GM19328 (cell line): ENCODE data around the gene PGAP1.
A peak's percentile ranks its signal among the peaks of the same experiment; 100 is the strongest.
"Not testable (repeated sequence)": the region's sequence is repeated elsewhere in the genome, so short reads cannot be mapped to it uniquely, and the experiment has no call there.

Experiments
- ATAC-seq: cut with Tn5 transposase; IDR thresholded peaks from one replicate; pipeline ENCODE4 v1.9.1; 2021; ENCODE audit warnings: mild to moderate bottlenecking, moderate library complexity; ENCODE audit not compliant: unreplicated experiment

PGAP1 gene

GRCh38 chr2:196952936-196953335 lies 26.4 kb upstream of the PGAP1 start:
- no peak for ATAC-seq

GRCh38 chr2:196951973-196952372 lies 25.5 kb upstream of the PGAP1 start:
- no peak for ATAC-seq

GRCh38 chr2:196949116-196949515 lies 22.6 kb upstream of the PGAP1 start:
- ATAC-seq: no peak

- peak; percentile 96 for ATAC-seq
Observed at GRCh38 chr2:196944570-196944969, 18.1 kb upstream of the PGAP1 start.

GRCh38 chr2:196941398-196942078 lies 15.0 kb upstream of the PGAP1 start:
- no peak for ATAC-seq

GRCh38 chr2:196939371-196939770 lies 12.9 kb upstream of the PGAP1 start:
- no peak for ATAC-seq

GRCh38 chr2:196935432-196935831 lies 8.9 kb upstream of the PGAP1 start:
- ATAC-seq: no peak

- ATAC-seq: no peak
Observed at GRCh38 chr2:196934672-196935071, 8.2 kb upstream of the PGAP1 start.

GRCh38 chr2:196931555-196931954 lies 5.0 kb upstream of the PGAP1 start:
- ATAC-seq: no peak

GRCh38 chr2:196927376-196928225 lies 1.1 kb upstream of the PGAP1 start:
- no peak for ATAC-seq

GRCh38 chr2:196925768-196926561 lies 542 bp downstream of the PGAP1 start:
- peak; percentile 31 for ATAC-seq

GRCh38 chr2:196925051-196925767 lies 1.3 kb downstream of the PGAP1 start:
- no peak for ATAC-seq

- no peak for ATAC-seq
Observed at GRCh38 chr2:196924051-196924450, 2.5 kb downstream of the PGAP1 start.

GRCh38 chr2:196918927-196919326 lies 7.6 kb downstream of the PGAP1 start:
- no peak for ATAC-seq

GRCh38 chr2:196917802-196918201 lies 8.7 kb downstream of the PGAP1 start:
- no peak for ATAC-seq

- peak; percentile 31 for ATAC-seq
Observed at GRCh38 chr2:196915507-196916189, 10.9 kb downstream of the PGAP1 start.

GRCh38 chr2:196914867-196915460 lies 11.5 kb downstream of the PGAP1 start:
- peak; percentile 69 for ATAC-seq

GRCh38 chr2:196913691-196914090 lies 12.8 kb downstream of the PGAP1 start:
- ATAC-seq: no peak

GRCh38 chr2:196905365-196905764 lies 21.1 kb downstream of the PGAP1 start:
- not testable (repeated sequence) for ATAC-seq

- ATAC-seq: no peak
Observed at GRCh38 chr2:196902828-196903227, 23.7 kb downstream of the PGAP1 start.
